GM18498 (cell line): ENCODE results near the gene RASGRP2.

Experiments used
- ATAC-seq: cut with Tn5 transposase; IDR thresholded peaks from one replicate; pipeline ENCODE4 v1.9.1; 2021; ENCODE audit warnings: mild to moderate bottlenecking, moderate library complexity; ENCODE audit not compliant: unreplicated experiment

The RASGRP2 gene

DNA sequence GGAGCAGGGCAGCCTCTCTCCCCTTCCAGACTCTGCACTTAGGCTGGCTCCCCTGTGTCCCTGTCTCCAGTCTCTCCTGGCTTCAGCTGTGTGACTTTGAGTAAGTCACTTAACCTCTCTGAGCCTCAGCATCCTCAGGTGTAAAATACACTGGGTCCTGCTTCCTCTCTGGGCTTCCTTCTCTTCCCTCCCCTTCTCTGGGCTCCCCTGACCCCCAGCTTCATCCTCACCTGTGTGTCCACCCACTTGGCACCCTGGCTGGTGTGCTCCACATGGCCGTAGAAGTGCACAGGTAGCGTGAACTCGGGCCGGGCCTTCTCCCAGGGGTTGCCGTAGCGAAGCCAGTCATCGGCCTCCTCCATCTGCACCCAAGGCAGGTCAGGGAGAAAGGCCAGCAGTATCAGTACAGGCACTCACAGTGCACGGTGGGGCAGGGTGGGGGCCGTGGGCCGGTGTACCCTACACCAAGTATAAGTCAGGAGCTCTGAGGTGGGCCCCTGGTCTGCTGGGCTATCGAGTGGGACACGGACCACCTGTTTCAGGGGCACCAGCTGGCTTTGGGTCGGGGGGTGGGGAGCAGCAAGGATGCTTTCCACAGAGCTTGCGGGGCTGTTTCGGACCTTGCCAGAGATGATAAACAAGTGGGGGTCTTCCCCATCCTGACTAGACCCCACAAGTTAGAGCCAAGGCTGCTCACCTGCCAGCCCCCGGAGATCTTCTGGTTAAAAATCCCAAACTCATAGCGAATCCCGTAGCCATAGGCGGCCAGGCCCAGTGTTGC, 13.8 kb upstream of the RASGRP2 start:
- no peak for ATAC-seq

DNA sequence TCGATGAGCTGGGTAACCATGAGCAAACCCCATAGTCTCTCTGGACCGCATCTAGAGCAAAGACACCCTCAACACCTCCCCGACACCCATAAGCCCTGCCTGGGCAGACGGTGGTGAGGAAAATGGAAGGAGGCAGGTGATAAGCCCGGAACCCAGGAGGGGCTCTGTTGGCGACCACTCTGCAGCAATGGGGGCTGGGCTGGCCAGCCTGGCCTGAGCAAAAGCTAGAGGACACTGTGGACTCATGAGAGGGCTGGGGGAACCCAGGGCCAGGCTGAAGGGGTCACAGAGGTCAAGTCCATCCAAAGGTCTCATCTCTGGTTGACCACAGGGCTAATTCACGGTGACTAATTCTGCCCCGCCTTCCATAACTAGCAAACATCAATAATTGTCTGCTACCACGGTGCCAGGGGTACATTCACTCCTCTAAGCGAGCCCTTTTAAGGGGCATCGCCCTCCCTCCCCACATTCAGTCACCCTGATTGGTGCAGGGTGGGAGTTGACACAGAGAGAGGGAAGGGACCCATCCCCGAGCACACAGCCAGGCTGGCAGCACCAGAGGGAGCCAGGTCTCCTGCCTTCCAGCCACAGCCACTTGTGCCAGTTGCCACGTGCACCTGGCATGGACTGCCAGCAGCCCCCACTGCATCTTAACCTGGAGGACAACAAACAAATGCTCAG, 11.9 kb upstream of the RASGRP2 start:
- no peak for ATAC-seq

DNA sequence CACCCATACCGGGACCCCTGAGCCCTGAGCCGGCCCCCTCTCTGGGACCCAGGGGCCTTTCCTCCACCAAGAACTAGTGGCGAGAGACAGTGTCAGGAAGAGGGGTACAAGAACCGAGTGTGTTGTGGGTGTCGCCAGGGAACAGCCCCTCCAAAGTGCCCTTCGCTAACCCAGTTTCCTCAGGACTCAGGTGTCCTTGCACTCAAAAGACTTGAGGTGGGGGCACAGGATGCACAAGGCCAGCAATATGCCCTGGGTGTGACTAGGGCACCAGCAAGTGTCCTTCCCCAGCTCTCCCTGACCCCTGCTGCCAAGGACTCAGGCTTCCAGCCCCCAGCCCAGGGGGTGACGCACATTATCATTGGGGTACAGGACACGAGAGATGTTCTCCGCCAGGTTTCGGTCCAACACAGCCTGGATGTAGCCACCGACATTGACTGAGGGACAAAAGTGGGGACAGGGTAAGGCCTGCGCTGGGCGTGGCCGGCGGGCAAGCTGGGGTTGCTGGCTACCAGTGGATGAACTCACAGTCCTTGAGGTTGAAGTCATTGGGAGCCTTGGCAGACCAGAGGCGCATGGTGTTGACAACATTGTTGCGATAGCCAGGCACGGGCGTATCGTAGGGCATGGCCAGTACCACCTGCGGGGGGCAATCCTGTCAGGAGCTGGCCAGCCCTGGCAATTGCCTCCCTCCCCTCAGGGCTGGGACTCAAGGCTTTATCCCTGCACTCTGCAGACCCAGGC, 11.1 kb upstream of the RASGRP2 start:
- no peak for ATAC-seq

DNA sequence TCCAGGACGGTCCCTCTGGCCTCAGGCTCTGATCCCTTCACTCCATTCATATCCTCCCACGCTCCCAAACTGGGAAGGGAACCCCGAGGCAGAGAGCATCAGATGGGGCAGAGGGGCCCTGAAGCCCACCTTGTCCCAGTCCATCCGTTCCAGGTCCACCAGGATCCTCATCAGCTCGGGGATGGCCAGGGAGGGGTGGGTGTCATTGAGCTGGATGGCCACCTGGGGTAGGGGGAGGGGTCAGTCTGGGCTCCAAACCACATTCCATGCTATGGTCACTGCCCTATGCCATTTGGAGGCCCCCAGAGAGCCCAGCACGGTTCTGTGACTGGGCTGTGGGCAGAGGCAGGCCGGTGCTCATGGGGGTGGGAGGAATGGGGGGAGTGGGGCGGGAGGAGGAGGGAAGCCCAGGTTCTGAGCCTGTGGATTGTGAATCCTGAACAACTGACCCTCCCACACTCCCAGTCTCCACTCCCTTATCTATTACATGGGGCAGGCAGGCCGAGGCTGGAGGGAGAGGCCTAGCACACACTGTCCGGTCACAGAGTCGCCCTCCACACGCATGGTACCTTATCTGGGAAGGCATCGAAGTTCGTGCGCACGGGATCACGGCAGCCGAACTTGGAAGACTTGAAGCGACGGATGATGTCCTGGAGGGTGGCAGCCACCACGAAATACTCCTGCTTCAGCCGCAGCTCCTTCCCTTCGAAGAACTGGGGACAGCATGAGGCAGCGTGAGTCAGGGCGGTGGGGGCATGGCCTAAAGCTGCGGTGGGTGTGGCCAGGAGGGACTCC, 10.4 kb upstream of the RASGRP2 start:
- ATAC-seq: no peak

DNA sequence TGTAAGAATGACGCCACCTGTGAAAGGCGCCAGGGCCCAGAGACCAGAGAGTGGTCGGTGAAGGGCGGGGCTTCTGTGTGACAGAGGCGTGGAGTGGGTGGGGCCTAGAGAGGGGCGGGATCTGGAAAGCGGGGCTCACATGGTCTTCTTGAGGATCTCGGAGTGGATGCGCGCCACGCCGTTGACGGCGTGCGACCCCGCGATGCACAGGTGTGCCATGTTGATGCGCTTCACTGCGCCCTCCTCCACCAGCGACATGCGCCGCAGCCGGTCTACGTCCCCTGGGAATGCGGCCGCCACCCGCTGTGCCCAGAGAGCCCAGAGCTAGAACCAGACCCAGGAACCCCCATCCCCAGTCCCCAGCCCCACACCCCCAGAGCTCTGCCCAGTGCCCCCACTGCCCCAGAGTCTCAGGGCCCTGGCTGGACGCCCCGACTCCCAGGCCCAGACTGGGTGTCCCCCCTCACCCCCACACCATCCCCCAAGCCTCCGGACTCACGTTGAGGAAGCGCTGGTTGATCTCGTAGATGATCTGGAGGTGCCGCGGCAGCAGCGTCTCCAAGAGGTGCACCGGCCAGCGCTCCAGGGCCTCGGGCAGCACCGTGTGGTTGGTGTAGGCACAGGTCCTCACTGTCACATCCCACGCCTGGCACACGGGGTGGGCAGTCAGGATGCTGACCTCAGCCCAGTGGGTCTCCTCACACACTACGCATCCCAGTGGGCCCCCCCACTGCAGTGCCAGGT, 9.6 kb upstream of the RASGRP2 start:
- no peak for ATAC-seq

DNA sequence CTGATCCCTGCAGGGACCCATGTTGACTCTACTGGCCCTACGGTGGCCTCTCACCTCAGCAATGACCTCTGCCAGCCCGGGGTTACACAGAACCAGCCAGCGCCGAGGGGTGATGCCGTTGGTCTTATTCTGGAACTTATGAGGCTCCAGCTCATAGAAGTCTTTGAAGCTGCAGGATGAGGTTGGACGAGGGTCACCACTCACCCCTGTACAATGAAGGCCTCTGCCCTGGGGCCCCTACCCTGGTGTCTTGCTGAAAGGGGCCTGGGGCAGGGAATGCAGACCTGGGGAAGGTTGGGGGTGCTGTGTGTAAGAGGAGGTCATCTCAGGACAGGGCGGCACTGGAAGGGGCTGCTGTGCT, 9.1 kb upstream of the RASGRP2 start:
- ATAC-seq: no peak

DNA sequence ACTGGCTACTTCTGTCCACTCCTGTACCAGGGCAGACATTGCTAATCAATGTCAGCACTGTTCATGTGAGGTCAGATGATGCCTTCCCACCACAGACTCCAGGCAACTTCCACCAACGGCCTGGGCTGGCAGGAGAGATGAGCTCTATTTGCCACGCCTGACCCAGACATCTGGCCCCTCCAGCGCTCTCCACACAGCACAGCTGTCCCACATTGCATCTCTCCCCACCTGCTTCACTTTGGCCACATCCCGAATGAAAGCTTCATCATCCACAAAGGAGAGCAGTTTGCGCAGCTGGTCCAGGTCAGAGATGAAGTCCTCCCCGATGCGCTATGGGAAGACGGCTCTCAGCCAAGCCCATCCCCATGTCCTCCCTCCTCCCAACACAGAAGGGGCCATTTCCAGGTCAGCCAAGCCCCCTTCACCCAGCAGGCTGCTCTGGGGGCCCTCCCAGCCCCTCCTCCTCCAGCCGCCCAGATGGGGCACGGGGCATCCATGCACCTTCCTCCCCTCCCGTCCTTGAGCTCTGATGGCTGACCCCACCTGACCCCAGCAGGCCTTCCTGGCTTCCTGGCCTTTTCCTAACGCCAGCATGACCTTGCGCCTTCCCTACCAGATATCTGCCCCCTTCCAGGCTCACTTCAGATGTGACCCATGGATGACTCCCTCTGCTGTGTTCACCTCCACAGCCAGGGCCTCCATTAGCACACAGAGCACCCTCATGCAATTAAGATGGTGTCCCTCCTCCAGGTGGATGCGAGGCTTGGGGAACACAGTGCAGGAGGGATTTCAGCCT, 8.4 kb upstream of the RASGRP2 start:
- no peak for ATAC-seq

DNA sequence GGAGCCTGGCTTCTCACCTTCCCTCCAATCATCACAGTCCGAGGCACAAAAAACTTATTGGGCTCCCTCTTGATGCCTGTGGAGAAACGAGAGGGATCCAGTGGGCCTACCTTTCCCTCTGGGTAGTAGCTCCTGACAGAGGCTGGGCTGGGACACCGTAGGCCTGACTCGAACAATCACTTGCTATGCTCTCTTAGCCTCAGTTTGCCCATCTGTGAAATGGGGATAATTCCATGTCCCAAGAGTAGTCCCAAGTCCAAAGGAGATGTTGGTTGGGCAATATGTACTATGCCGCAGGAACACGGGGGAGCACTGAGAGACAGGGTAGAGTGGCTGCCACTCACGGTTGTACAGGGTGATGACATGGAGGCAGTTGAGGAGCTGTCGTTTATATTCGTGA, 7.6 kb upstream of the RASGRP2 start:
- ATAC-seq: no peak

DNA sequence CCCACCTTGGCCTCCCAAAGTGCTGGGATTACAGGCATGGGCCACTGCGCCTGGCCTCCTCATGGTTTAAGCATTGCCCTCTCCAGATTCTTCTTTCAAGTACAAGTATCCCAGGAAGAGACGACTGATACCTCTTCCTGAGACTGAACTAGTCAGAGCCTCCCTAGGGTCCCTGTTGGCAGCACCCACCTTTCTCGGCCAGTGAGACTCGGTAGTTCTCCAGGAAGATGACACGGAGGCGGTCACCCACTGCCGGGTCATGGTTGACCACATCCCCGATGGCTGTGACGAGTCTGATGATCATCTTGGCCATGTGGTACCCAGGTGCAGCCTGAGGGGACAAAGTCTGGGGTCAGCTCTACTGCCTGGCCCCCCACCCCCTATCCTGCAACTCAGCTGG, 7.2 kb upstream of the RASGRP2 start:
- no peak for ATAC-seq

DNA sequence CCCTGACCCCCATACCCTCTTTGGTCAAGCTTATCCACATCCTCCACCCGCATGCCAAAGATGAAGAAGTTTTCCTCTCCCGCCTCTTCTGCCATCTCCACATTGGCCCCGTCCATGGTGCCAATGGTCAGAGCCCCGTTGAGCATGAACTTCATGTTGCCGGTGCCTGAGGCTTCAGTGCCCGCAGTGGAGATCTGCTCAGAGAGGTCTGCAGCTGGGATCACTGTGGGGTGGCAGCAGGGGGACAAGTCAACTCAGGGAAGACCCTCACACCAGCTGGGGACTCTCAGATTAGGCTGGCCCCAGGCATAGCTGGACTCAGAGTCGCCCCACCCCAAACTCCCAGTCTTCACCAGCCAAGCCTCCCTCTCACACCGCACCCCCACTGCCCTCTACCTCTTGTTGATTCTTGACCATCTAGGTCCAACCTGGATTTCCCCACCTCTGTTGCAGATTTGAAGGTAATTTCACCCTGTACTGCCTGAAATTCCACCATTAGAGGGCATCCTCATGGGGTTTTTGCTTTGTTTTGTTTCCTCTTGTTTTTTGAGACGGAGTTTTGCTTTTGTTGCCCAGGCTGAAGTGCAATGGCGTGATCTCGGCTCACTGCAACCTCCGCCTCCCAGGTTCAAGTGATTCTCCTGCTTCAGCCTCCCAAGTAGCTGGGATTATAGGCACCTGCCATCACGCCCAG, 6.6 kb upstream of the RASGRP2 start:
- no peak for ATAC-seq

DNA sequence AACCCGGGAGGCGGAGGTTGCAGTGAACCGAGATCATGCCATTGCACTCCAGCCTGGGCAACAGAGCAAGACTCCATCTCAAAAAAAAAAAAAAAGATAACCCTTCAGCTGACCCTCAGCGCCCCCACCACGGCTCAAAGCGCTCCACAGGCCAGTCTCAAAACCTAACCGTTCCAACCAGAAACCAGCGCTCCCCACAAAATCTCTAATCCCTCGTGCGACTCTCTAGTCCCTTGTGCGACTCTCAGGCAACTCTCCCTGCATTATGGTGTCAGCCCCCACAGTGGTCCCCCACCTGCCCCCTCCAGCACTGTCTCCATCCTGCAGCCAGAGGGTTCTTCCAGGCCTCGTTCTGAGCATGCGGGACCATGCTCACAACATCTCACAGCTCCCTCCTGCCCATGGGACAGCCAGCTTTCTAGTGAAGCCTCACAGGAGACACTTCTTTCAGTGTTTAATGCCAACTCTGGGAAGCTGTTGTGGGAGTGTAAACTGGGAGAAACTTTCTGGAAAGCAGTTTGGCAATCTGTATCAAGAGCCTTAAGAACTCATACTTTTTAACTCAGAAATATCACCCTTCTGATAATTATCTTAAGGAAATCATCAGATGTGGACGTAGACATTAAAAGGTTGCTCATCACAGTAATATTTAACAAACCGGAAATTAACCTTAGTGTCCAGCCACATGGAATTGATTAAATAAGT, 4.2 kb upstream of the RASGRP2 start:
- no peak for ATAC-seq

DNA sequence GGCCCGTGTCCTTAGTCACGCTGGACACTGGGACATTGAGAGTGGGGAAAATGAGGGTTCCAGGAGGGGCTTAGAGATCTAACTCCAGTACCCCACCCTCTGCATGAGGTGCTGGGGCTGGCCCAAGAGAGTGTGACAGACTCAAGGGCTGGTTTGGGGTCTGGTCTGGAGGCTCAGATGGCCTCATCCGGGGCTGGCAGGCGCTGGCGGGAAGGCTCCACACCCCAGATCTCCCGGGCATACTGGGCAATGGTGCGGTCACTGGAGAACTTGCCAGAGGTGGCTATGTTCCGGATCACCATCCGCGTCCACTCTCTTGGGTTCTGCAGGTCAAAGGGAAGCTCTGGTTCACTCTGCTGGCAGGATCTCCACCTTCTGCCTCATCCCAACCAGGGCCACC, 2.5 kb upstream of the RASGRP2 start:
- no peak for ATAC-seq

DNA sequence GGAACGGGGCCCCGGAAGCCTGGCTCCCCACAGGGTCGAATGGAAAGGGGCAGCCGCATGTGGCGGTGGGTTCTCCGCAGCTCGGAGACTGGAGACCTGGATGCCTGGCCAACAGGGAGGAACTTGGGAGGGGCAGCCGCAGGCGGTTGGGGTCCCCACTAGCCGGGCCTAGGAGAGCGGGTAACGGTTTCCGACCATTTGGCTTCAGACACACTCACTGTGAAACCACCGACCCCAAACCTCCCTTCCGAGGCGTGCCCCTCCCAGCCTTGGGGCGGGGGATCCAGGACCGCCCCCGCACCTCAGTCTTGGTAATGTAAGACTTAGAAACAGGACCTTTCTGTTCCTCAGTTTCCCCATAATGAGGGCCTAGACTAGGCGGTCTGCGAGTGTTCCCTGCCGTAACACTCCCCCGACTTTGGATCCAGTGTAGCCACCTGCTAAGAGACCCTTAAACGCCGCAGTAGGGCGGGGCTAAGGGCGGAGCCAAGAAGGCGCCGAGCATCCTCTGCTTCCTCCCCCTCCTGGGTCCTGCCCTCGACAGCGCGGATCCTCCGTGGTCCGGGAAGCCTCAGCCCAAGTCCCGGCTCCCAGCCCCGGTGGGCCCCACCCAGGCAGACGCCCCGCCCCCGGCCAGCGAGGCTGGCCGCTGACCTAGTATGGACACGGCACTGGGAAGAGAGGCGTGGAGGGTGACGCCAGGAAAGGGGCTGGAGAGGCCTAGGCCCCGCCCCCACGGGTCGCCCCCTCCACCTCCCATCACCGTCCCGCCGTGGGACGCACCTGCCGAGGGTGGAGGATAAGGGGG, 1.8 kb upstream of the RASGRP2 start:
- ATAC-seq: no peak

DNA sequence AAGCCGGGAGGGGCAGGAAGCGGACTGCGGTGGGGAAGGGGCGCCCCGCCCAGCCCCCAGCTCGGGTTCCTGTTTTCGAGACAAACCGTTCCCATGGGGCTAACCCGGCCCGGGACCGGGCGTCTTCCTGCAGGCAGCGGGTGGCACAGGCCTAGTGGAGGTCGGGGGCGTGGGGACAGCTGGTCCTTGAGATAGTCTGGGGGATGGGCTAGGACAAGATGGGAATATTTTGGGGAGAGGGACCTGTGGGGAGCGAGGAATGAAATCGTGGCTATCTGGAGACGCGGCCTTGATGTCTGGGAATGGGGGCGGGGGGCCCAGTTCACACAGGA, 1.2 kb upstream of the RASGRP2 start:
- ATAC-seq: no peak

DNA sequence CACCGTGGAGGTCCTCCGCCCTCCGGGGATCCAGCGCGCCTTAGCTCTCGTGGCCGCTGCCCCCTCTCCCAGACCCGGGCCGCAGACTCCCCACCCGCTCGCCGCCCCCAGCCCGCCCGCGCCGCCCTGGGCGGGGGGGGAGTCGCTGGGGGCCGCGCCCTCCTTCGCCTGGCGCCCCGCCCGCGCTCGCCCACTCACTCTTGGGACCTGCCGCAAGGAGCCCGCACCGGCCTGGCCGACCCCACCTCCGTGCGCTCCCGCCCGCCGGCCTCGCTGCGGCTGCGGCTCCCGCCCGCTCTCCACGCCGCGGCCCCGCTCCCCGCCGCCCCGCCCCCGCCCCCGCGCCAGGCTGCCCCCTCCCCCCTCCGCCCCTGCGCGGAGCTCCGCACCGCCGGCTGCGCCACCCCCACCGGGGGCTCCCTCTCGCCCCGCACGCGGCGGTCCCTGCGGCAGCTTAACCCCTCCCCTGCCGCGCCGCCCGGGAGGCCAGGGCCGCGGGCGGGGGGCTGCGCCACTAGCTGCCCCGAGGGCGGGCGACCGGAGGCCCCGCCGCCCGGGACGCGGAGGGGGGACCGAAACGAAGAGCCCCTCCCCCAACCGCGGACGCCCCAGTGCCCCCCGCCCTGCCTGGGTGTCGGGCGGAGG, 724 bp upstream of the RASGRP2 start:
- ATAC-seq: no peak

DNA sequence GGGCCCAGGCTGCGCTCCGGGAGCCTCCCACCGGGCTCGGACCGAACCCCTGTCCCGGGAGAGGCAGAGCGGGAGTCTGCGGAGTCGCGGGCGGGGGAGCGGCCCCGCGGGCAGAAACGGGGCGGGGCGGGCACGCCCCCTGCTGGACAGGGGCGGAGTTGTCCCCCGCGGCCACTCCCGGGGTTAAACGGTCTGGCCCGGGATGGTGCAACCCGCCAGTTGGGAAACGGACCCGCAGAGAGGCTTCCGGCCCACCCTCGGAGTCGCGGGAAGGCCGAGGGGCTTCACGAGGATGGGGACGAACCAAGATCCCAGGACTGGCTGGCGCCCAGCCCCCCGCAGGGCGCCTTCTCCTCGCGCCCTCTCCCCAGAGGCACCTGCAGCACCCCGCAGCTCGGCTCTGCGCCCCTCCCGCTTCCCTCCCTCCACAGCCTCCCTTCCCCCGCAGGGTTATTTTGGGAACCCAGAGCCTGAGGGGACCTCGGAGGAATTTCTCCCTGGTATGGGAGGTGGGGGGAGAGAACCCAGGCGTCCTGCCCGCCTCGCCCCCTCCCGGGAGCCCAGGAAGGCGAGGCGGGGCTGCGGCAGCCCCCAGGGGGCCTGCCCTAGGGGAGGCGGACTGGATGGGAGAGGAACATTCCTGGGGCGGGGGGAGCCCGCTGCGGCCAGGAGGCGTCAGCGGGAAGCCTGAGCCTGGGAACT, 902 bp downstream of the RASGRP2 start:
- ATAC-seq: no peak
